GM19025 (cell line): ENCODE results near the gene NEGR1.

Experiments
- ATAC-seq: cut with Tn5 transposase; IDR thresholded peaks from one replicate; pipeline ENCODE4 v1.9.1; 2021; ENCODE audit warnings: mild to moderate bottlenecking, low read depth, moderate library complexity; ENCODE audit not compliant: unreplicated experiment

Gene NEGR1

DNA sequence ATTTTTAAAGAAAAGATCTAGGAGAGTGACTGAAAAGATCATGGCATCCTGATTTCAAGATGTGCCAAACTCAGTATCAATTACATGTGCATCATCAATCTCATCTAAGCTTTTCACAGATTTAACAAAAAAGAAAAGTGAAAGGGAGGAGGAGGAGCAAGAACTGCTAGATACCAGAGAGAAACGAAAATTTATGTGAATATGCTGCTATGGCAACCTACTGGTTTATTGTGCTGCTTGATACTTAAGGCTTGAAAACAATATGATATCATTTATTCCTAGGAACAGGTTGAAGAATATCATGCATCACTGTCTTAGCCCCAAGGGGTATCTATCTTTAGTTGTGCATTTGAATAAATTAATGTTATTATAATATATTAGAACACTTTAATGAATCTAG, 683.0 kb downstream of the NEGR1 start:
- ATAC-seq, result no peak

DNA sequence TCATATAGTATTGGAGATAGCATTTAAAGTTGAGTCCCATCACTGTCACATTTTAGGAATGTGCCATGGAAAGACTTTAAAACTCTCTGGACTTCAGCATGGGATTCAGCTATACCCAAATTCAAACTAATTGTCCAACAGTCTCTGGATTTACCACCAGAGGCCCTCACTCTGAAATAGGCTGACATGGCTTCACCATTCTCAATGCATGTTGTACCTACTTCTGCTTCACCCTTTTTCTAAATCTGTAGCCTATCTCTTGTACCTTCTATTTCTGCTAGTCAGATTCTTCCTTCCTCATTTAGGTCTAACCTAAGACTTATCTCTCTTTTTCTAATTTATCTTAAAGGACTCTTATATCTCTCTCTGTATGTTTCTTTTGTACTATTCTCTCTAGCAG, 688.8 kb downstream of the NEGR1 start:
- ATAC-seq, result no peak

DNA sequence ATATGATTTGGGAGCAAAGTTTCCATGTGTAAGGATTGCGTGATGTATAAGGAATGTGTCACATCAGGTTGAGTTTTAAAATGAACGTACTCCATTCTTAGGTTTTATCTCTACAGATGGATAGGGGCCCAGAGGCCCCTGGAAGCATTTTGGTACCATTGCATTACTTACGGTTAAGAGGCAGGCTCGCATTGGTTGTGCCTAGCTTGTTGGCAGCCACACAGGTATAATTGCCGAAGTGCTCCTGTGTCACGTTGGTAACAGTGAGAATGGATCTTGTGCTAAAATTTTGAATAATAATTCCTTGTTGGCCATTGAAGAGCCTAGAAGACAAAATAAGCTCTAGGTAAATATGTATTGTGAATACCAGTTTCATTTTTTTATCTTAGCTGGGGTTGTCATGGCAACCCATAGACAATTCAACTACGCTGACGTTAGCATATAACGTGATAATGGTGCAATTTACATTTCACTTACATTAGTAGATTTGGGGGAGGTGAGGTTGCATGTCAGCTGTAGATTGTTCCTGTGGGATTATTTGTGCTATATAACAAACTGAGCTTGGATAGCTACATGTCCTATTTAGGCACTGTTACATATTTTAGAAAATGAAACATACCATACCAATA, 689.6 kb downstream of the NEGR1 start:
- ATAC-seq, result no peak

DNA sequence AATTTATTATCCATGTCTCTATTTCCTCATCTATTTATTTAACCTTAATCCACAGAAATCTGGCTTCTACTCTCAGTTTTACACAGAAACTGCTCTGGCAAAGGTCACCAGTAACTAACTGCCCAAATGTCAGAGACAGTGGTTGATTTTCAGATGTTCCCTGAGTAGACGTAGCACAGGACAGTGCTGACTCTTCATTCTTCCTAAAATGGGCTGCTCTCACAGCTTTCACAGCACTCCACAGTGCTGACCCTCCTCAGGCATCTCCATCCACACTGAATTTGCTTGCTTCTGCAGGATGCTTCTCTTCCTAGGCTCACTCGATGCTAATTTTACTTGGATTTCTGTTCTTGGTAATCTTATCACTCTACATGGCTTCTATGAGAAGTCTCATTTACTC, 693.3 kb downstream of the NEGR1 start:
- no peak for ATAC-seq

DNA sequence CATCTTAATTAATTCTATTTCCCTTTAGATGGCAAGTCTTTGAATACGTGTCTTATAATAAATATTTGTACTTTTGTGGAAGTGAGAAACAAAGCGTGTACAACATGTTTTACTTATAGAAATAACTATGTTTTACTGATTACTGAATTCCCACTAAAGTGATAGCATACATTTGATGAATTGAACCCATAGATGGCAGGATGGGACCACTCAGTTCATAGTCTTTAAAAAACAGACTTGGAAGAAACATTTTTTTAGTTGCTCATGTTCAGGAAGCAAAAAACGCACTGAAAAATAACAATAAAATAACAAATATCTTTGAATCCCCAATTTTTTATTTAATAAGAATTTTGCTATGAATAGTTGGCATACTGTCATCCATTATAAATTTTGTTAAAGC, 694.4 kb downstream of the NEGR1 start:
- ATAC-seq, result no peak

DNA sequence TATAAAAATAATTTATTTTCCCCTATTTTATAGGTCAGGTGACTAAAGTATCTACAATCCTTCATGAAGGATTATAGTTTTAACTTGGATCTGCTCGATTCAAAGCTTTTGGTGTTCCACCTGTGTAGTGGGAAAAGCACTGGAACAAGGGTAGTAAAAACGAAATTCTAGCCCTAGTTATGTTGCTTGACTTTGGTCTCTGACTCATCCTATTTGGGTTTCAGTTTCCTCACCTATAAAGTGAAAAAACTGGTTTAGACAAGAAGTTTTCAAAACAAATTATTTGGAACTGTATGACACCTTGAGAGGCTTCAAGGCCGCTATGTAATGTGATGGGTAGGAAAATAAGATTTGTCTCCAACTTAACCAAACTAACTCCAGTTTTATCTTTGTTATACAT, 696.3 kb downstream of the NEGR1 start:
- peak; percentile 46 for ATAC-seq

DNA sequence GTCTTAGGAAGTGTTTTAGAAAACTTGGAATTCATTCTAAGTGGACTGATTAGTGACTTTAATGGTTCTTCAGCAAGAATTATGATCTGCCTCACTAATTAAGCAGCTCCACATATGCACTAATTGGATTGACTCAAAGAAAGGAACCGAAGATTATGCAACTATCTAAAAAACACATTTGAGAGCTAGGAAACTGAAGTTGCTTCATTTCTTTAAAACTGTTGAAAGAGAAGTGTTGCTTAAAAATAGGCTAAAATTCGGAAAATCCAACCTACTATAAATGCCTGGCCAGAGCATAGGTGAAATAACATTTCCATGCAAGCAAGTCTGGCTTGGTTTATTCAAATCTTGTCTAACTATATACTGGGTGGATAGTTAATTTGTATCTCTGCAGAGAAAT, 698.6 kb downstream of the NEGR1 start:
- ATAC-seq, result no peak

DNA sequence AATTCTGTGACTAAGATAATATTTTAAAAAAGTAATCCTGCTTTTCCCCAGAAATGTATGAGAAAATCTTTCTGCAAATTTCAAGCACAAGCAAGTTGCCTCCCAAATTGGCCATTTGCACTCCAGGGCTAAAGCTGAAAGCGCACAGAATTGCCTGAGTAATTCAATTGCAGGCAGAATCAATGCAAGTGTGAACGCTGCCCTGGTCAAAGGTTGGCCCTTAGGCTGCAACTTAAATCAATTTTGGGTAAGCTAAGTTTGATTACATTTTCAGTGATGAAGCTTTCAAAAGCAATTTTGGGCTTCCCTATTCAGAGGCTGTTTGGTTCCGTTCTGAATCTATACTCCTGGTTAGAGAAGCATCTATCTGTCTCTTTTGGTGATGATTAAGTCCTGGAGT, 699.7 kb downstream of the NEGR1 start:
- no peak for ATAC-seq

DNA sequence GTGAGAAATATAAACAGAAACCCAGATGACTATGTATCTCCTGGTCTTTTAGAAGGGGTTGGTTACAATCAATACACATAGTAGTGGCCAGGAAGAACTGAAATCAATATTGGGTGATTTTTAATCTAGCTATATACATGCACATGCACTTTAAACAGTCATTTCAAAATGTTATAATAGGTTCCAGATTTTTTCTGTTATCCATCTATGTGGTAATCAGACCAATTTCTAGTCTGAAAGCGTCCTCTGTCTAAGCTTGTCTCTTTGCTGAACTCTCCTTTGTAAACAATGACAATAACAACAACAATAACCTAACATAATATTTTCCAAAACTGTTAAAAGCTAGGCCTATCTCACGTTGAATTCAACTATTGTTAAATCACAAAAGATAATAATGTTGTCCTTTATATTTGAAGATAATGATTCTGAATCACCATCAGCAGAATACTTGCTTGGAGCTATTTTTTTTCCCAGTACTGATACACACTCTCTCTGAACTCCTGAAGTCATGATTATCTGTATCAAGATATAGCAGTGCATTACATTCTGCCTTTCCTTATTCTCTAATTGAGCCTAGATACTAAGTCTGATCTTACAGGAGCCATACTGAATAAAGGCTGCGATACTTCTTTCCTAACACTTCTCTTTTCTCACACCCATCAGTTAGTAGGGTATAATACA, 704.7 kb downstream of the NEGR1 start:
- no peak for ATAC-seq

DNA sequence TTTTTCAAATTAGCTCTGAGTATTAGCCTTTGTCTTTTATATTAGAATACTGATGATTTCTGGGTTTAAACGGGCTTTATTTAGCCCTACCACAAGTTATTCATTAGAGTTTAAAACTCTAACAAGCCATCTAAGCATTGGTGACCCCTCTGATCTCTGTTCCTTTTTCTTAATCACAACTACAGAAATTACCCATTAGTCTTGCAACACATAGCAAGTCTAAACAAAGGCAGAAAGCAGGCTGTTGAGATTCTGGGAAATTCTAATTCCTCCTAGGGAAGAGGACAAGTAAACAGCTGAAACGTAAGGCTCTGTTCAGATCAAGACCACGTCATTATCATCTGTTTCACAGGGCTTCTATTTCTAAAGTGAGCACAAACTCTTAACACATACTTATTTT, 710.3 kb downstream of the NEGR1 start:
- peak; percentile 61 for ATAC-seq

DNA sequence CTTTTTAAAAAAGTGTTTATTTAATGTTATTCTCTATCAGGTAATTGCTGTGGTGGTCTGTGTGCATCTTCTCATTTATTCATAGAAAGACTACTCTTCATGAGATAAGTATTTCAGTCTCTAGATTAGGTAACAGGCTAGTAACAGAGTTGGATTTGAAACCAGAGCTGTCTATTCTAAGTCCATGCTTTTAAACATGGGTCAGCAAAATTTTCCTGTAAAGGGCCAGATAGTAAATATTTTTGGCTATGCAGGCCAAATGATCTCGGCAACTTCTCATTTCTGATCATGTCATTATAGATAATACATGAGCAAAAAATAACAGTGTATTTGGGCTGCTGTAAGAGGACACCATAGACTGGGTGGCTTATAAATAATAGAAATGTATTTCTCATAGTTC, 715.9 kb downstream of the NEGR1 start:
- ATAC-seq, result no peak

DNA sequence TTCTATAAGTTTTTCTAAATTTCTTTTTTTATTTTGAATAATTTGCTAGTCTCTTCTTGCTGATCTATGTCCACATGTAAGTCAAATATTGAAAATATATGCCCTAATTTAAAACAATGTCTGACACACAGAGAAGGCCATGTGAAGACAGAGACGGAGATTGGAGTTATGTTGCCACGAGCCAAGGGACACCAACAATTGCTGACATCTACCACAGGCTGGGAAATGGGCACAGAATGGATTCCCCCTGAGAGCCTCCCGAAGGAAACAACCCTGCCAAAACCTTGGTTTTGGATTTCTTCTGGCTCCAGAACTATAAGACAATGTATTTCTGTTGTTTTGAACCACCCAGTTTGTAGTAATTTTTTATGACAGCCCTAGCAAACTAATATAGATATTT, 716.5 kb downstream of the NEGR1 start:
- ATAC-seq, result no peak

DNA sequence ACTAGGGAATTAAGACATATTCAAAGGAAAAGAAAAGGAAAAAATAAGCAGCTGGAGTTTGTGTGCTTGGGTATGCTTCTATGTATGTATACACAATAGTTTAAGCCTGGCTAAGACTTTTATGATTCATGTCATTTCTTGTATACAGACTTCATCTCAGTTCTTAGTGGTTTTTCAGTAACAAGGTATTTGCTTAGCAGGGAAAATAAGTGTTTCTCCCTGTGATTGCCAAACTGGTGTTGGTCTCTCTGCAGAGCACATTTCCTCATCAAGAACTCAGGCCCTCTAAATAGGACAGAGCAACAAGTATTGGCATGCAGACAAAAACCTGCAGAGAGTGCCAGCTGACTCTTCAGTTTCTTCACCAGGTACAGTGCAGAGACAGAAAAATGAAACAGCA, 717.1 kb downstream of the NEGR1 start:
- no peak for ATAC-seq

DNA sequence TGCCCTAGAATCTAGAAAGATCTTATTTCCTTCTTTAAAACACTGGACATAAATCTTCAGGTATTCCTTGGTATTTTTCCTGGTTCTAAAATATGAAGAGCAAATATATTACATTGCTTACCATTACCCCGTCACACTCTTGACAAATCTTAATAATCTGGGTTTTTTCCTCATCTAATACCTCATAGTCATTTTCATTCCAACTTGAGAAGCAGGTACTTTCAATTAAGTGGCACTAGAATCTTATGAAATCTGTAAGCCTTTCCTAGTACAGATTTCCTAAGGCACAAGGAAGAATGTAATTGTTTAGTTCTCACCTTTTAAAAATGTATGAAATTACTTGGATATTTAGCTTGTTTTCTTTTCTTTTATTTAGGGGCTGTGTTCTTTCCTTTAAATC, 720.0 kb downstream of the NEGR1 start:
- ATAC-seq, result no peak

DNA sequence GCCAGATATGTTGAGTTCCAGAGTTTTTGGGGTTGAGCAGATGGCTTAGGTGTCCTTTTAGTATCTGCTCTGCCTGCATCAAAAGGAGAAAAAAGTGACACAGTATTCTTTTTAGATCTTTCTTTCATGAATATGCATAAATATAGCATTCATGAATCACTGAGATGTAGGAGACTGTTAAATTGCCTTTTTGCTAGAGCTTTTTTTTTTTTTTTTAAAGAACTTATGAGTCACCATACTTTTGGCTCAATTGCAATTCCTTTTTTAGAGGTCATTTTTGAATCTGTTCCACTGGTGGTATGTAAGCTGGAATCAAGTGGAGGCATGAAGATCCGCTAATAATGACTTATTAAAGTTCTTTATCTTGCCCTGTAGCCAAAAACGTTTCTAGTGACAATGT, 720.6 kb downstream of the NEGR1 start:
- ATAC-seq, result no peak

DNA sequence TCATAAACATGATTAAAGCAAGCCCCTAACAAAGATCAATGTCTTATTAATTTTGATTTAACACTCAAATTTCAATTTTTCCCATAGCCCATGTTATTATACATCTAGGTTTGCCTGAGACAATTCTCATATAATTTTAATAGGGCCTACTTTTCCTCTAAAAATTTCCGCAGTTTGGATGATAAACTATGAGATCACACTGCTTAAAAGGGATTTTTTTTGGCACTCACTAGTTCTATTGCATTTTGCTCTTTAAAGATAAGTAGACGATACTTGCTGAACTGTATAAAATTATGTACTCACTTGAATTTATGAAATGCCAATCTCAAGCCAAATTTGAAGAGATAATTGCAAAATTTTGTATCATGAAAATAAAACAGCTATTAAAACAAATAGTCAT, 721.1 kb downstream of the NEGR1 start:
- no peak for ATAC-seq

DNA sequence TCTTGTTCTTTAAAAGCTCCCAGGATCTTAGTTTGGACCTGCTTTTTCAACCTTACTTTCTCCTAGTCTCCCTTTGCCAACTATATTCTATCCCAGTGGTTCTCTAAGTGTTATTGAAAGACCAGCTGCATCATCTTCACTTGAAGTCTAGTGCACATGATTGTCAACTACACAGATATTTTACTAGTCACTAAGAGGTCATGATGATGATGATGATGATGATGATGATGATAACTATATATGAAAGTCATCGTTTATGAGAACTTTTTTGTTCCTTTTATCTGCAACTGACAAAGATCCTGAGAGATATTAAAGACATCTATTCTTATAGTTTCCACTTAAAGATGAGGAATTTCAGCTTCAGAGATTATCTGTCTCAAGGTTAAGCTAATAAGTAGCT, 722.5 kb downstream of the NEGR1 start:
- no peak for ATAC-seq

DNA sequence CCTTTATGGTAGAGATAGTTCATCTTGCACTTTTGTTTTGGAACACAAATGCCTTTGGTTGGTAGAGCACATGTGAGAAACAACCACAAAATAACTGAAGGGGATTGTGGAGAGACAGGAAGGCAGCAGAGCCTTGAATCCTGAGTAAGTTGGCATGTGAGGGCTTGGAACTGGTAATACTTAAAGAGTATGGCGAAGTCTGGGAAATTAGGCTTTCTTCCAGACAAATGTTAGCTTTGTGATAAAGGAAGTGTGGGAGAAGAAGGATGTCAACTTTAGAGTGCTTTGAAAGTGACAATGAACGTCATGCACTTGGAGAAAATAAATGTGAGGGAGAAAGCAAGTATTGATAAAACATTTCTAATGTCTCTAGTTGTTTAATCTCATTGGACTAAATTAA, 725.2 kb downstream of the NEGR1 start:
- no peak for ATAC-seq

DNA sequence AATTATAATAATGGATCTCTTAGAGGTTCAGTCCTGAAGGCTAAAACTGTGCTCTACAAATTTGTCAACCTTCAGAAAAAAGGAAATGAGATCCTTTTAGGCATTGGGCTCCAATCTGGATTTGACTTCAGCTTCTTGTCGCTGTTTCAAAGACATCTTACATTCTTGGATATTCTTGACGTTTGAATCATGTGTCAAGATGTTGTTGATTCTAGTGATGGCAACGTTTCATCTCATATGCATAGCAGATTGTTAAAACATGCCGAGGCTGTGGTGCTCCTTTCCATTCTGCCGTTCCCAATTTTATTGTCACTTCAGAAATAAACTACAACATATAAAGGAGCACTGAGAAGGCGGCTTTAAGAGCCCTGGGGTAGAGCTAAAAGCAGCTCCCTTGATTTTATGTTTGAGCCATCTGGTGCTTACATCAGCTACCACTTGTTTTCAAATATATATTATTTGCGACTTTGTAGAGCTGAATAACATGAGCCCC, 733.9 kb downstream of the NEGR1 start:
- no peak for ATAC-seq

DNA sequence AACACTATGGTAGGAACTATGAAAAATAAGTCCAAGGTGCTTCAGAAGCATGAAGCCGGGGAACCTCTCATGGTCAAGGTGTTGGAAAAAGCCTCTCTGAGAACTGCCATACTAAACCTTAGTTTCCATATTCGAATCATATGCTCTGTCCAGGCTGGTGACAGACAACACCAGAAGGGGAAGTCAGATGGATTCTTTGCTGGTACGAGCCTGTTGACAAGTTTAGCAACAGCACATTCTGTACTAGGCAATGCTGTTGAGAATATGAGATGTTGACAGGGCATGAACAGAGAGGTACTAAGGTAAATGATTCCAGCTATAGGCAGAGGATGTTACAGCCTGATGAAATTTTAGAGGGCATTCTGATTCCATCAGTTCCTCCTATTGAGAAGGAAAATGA, 740.2 kb downstream of the NEGR1 start:
- ATAC-seq, result no peak

DNA sequence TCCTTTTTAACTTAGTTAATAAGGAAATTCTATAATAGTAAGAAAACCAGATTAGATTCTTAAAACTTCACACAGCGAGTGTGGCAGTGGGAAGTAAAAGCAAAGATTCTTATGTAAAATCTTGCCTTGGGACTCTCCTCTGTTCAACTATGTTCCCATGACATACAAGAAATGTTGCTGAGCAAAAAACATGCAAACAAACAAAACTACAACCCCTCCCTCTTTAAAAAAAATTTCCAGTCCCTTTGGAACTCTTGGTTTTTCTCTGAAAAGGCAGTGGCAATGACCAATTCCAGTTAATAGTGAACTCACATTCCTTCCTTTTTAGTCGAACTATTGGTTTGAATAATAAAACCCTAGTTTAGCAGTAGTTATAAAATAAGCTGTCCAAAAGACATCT, 748.4 kb downstream of the NEGR1 start:
- no peak for ATAC-seq

DNA sequence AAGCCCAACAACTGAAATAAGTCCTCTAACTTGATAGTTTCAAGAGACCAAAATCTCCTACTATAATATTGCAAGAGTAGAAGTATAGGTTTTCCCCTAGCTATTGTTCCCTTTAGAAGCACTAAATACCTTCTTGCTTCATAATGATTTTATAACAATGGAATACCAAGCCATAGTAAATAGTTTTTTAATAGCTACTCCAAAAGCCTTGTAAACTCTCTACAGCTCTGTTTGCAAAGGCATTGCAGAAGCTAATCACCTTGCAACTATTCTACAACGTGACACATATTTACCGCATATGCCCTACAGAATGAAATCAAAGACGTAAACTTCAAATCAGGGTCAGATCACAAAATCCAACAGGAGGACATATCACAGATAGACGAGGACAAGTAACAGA, 750.0 kb downstream of the NEGR1 start:
- ATAC-seq, result no peak

DNA sequence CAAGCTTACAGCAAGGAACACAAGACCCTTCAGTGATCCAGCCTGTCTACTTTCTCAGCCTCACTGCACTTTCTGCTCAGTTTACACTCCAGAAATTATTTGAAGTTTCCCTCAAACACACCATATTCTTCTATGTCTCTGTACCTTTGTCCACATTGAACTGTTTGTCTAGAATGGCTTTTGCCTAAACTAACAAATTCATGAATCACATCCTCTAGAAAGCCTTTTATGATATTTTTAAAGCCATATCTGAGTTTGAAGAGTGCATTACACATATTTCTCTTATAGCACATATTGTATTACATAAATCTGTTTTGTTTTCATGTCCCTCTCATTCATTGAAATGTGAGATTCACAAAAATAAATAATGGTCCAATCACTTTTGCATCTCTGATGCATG, 755.5 kb downstream of the NEGR1 start:
- no peak for ATAC-seq
